Kidney epithelial cell (primary cell): Measurements from ENCODE around the gene EHBP1L1. TPM values are rescaled to one million over a fixed set of nuclear protein-coding genes. Genes with fewer than 3 reads are reported as not detected.

ENCODE experiments used
- DNase-seq: peaks from one replicate; pipeline ENCODE4 v3.0.0-alpha.2; 2010; ENCODE audit warnings: low read depth
- H3K27me3 ChIP-seq: 2 replicates; pipeline ENCODE4 v1.6.0; 2011; ENCODE audit warnings: low read length; ENCODE audit not compliant: control insufficient read depth, insufficient read depth
- H3K36me3 ChIP-seq: 2 replicates; pipeline ENCODE4 v1.5.1; 2011; ENCODE audit warnings: low read length; ENCODE audit not compliant: control insufficient read depth, insufficient read depth
- H3K4me3 ChIP-seq: 2 replicates; pipeline ENCODE4 v1.5.1; 2011; ENCODE audit warnings: low read depth, mild to moderate bottlenecking, control low read depth, low read length
- total RNA-seq: library from RNA; depleted of rRNA; stranded (reverse); fragments of >200 nt; gene quantifications from 2 replicates; pipeline ENCODE4 v1.2.3, GENCODE V29; 2015
- TF ChIP-seq, protein P1 (sequence below): IDR thresholded peaks from 2 replicates; pipeline ENCODE4 v1.5.1; 2011; ENCODE audit warnings: mild to moderate bottlenecking, moderate library complexity, low read length, control low read depth, inconsistent platforms; ENCODE audit not compliant: insufficient read depth, poor library complexity, severe bottlenecking

The EHBP1L1 gene
- total RNA-seq, 1 donor from 2014 or later = 19.5 TPM

DNA sequence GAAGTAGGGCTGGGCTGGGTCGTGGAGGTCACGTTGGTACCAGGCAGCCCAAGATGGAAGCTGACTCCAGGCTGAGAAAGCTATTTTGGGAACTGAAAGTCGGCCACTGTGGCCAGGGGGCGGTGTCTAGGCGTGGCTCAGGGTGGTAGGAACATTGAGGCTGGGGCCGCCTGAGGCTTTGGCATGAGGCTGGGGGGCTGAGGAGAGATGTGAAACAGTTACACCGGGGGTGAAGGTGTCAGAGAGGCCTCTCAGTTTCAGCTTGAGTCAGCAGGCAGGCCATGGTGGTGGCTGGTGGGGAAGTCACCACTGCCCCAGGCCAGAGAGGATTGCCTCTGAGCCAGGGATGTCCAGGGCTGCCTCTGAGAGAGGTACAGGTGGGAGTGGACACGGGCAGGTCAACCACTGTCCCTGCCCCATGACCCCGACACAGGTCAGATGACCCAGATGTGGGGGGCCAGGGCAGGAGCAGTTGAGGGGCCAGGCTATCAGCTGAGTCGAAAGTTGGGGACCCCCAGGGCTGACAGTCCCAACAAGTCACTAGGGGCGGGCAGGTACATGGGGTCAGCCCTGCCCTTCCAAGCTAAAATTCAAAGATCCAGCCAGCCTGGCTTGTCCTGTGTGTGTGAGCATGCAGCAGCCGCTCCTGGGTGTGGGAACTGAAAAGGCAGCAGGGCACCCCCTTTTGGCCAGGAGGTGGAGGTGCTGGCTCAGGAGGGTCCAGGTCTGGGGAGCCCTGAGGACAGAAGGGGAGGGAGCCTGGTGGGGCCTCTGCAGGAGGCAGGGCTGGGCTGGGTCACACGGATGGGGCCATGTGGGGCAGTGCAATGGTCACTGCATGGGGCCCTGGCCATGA lies 12.6 kb downstream of the EHBP1L1 start:
- no peak for DNase-seq
- peaks cover 10% of the 10 kb centered on the region for H3K27me3 ChIP-seq
- H3K4me3 ChIP-seq = no peak overlapping the region
- TF ChIP-seq, protein P1, sequence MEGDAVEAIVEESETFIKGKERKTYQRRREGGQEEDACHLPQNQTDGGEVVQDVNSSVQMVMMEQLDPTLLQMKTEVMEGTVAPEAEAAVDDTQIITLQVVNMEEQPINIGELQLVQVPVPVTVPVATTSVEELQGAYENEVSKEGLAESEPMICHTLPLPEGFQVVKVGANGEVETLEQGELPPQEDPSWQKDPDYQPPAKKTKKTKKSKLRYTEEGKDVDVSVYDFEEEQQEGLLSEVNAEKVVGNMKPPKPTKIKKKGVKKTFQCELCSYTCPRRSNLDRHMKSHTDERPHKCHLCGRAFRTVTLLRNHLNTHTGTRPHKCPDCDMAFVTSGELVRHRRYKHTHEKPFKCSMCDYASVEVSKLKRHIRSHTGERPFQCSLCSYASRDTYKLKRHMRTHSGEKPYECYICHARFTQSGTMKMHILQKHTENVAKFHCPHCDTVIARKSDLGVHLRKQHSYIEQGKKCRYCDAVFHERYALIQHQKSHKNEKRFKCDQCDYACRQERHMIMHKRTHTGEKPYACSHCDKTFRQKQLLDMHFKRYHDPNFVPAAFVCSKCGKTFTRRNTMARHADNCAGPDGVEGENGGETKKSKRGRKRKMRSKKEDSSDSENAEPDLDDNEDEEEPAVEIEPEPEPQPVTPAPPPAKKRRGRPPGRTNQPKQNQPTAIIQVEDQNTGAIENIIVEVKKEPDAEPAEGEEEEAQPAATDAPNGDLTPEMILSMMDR = peak; percentile 74
- no peaks in the 10 kb centered on the region for H3K36me3 ChIP-seq

DNA sequence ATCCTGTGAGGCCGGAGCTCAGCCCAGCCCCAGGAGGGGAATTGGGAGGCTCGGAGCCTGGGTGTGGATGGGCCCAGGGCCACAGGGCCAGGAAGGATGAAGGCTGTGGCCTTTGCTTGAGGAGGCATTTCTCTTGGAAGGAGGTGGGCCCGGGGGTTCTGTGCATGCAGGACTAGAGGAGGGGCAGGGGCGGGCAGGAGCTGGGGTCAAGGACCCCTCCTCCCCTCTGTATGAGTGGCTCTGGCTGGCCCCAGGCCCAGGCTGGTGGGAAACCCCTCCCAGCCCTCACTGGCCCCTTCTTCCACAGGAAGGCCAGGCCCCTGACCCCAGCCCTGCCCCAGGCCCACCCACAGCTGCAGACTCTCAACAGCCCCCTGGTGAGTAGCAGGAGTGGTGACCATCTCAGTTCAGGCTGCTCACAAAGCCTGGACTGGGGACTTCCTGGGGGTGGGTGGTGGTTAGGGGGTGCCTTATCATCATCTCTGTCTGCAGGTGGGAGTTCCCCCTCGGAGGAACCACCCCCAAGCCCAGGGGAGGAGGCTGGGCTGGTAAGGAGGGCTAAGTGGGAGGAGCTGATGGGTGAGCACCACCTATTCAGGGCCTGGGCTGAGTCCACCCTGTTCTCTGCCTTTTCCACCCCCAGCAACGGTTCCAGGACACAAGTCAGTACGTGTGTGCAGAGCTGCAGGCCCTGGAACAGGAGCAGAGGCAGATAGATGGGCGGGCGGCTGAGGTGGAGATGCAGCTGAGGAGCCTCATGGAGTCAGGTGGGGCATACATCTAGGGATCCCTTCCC lies 13.8 kb downstream of the EHBP1L1 start:
- H3K4me3 ChIP-seq = no peak overlapping the region
- TF ChIP-seq, protein P1 = no peak
- H3K27me3 ChIP-seq = peaks cover 3% of the 10 kb centered on the region
- no peaks in the 10 kb centered on the region for H3K36me3 ChIP-seq
- no peak for DNase-seq

DNA sequence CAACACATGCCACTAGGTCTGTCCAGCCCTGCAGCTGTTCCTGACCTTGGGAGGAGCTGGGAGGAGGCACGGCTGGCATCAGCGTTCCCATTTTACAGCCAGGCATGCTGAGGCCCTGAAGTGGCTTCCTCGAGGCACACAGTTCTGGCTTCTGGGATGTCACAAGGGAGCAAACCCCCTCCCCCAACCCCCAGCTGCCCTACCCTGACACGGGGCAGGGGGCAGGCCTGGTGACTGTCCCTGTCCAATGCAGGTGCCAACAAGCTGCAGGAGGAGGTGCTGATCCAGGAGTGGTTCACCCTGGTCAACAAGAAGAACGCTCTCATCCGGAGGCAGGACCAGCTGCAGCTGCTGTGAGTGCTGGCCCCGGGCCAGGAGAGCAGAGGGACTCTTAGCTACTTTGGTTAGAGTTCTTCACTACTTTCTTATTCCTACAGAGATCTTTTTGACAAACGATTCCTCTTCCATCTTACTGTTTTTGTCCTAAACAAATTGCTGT lies 14.4 kb downstream of the EHBP1L1 start:
- H3K27me3 ChIP-seq = no peaks in the 10 kb centered on the region
- no peaks in the 10 kb centered on the region for H3K36me3 ChIP-seq
- DNase-seq = no peak
- TF ChIP-seq, protein P1 = no peak
- no peak overlapping the region for H3K4me3 ChIP-seq

DNA sequence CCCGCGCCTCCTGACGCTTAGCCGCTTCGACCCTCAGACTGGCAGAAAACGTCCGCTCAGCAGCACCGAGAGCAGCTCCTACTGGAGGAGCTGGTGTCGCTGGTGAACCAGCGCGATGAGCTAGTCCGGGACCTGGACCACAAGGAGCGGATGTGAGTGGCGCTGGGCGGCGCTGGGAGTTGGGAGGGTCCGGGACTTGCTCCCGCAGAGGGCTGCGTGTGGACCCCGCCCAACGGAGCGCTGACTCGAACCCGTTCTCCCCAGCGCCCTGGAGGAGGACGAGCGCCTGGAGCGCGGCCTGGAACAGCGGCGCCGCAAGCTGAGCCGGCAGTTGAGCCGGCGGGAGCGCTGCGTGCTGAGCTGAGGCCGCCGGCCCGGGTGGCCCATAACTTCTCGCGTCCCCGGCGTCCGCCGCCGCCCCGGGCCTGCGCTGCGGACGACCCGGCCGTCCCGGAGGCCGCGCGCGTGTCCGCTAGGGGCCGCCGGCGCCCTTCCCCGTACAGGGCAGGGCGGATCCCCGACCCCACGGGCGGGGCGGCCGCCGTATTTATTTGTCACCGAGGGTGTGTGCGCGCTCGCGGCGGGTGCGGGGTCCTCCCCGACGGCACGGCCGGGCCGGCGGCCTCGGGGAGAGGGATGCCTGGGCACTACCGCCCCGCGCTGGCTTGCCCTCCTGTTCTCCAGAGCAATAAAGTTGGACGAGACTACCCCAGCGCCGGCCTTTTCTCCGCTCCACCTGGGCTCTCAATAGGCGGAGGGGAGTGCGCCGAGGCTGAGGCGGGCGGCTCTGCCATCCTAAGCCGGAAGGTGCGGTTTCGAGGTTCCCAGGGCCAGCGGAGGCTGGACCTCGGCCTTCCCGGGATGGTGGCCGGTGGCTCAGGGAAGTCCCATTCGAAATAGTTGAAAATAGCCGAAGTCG lies 16.3 kb downstream of the EHBP1L1 start:
- DNase-seq = no peak
- H3K27me3 ChIP-seq = no peaks in the 10 kb centered on the region
- peak overlapping the region; percentile 1 for H3K4me3 ChIP-seq
- TF ChIP-seq, protein P1 = peak; percentile 16
- H3K36me3 ChIP-seq = no peaks in the 10 kb centered on the region

DNA sequence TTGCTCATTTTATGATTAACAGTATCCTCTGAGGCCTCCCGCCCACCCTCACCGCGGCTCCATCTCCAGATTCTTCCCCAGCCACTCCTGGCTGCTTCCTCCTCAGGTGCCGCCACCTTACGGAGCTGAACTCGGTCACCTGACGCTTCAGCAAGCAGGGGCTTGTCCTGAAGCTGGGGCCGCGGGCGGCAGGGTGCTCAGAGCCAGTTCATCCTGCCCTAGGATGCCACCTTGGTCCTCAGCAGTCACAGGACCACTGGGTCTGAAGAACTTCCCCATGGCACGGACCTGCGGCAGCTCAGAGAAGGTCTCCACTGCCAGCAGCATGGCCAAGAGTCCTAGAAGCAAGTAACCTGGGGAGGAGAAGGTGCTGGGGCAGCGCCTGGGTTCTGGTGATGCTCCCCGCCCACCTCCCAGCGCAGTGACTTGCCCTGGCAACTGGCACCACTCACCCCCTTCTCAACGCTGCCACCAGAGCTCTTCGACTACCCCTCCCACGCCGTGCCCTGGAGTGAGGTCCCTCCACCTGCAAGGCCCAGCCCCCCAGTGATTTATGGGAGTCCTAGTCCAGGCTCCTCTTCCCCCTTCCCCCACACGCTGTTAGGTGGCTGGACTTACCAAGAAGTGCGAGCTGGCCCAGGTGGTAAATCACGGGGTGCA lies 17.1 kb downstream of the EHBP1L1 start:
- no peak overlapping the region for H3K4me3 ChIP-seq
- DNase-seq = no peak
- no peaks in the 10 kb centered on the region for H3K27me3 ChIP-seq
- TF ChIP-seq, protein P1 = no peak
- H3K36me3 ChIP-seq = no peaks in the 10 kb centered on the region
